GM12875 (cell line): ENCODE measurements around the gene MRPS17.

Experiments
- H3K4me3 ChIP-seq: one replicate; pipeline ENCODE4 v1.5.1; 2011; ENCODE audit warnings: low read depth, low read length, control low read depth
- CTCF ChIP-seq: IDR thresholded peaks from 2 replicates; pipeline ENCODE4 v1.5.1; 2011; ENCODE audit warnings: low read depth, mild to moderate bottlenecking, control low read depth, inconsistent platforms, low read length, moderate library complexity, borderline replicate concordance; ENCODE audit not compliant: insufficient read depth

MRPS17 gene

GRCh38 chr7:55939514-55940123 lies 12.1 kb upstream of the MRPS17 start:
- H3K4me3 ChIP-seq, result no peak overlapping the region
- no peak for TF ChIP-seq CTCF

- no peak overlapping the region for H3K4me3 ChIP-seq
- no peak for TF ChIP-seq CTCF
Observed at GRCh38 chr7:55946545-55946944, 5.1 kb upstream of the MRPS17 start.

- H3K4me3 ChIP-seq, result peak overlapping the region; percentile 96
Observed at GRCh38 chr7:55952352-55952671, 635 bp downstream of the MRPS17 start.

- no peak for TF ChIP-seq CTCF
- no peak overlapping the region for H3K4me3 ChIP-seq
Observed at GRCh38 chr7:55953707-55954475, 2.2 kb downstream of the MRPS17 start.

- no peak overlapping the region for H3K4me3 ChIP-seq
- TF ChIP-seq CTCF, result no peak
Observed at GRCh38 chr7:55957190-55957589, 5.5 kb downstream of the MRPS17 start.

- H3K4me3 ChIP-seq, result no peak overlapping the region
- TF ChIP-seq CTCF, result no peak
Observed at GRCh38 chr7:55962014-55962413, 10.3 kb downstream of the MRPS17 start.

- no peak for TF ChIP-seq CTCF
- H3K4me3 ChIP-seq, result peak overlapping the region; percentile 72
Observed at GRCh38 chr7:55963584-55964168, 12.0 kb downstream of the MRPS17 start.
